ENCODE data around the gene ZNF770. TPM values are rescaled to one million over a fixed set of nuclear protein-coding genes. Genes with fewer than 3 reads are reported as not detected.

The ZNF770 gene
- total RNA-seq, 2 experiments from 2014 or later = 15.5 to 30.0 TPM

GRCh38 chr15:35005933-35006332 lies 17.8 kb upstream of the ZNF770 start:
- intact Hi-C loops (cut with micrococcal nuclease; ENCODE audit: unreplicated experiment) = no loop called here
- no peak overlapping the region for H3K27ac ChIP-seq (ENCODE audit: low read depth, low read length, poor library complexity, severe bottlenecking)
- no TSS peak for BruUV-seq (replicated peaks)

GRCh38 chr15:35003928-35004327 lies 15.8 kb upstream of the ZNF770 start:
- CTCF ChIA-PET (ENCODE audit: unreplicated experiment) = no interaction called here
- Histone ChIP-seq H3K79me2 (ENCODE audit: insufficient read depth, low read depth, low read length) (no peaks in the 10 kb centered on the region), H3K4me3 (ENCODE audit: low read depth, low read length, poor library complexity, severe bottlenecking) (no peak overlapping the region), H3K9me3 (ENCODE audit: low read length) (no peaks in the 10 kb centered on the region), H3K4me2 (ENCODE audit: low read length) (no peak overlapping the region), H3K9me2 (ENCODE audit: insufficient read depth, low read length) (no peaks in the 10 kb centered on the region), H3K36me3 (ENCODE audit: insufficient read depth, low read length) (no peaks in the 10 kb centered on the region), H3K27ac (ENCODE audit: low read depth, low read length, poor library complexity, severe bottlenecking) (no peak overlapping the region), H2AFZ (ENCODE audit: low read length) (no peak overlapping the region), H3K4me1 (ENCODE audit: insufficient read depth, low read length, poor library complexity, severe bottlenecking) (no peaks in the 10 kb centered on the region), H4K20me1 (ENCODE audit: insufficient read depth, low read length) (no peaks in the 10 kb centered on the region)
- no peak for DNase-seq (ENCODE audit: low spot score)
- intact Hi-C loops (cut with micrococcal nuclease; ENCODE audit: unreplicated experiment) = no loop called here
- no peak for TF ChIP-seq EZH2phosphoT487 (IDR thresholded peaks at IDR 0.05; ENCODE audit: borderline replicate concordance, low read depth, low read length)
- TF ChIP-seq CTCF (conservative IDR thresholded peaks at IDR 0.05; ENCODE audit: low read length) = no peak
- POLR2A ChIA-PET = no interaction called here
- no TSS peak for BruUV-seq (replicated peaks)

More at GRCh38 chr15:35005933-35006332, 17.8 kb upstream of the ZNF770 start:
- Histone ChIP-seq H4K20me1 (ENCODE audit: insufficient read depth, low read length) (no peaks in the 10 kb centered on the region), H2AFZ (ENCODE audit: low read length) (no peak overlapping the region), H3K4me2 (ENCODE audit: low read length) (no peak overlapping the region), H3K4me3 (ENCODE audit: low read depth, low read length, poor library complexity, severe bottlenecking) (no peak overlapping the region), H3K9me2 (ENCODE audit: insufficient read depth, low read length) (no peaks in the 10 kb centered on the region), H3K36me3 (ENCODE audit: insufficient read depth, low read length) (no peaks in the 10 kb centered on the region), H3K4me1 (ENCODE audit: insufficient read depth, low read length, poor library complexity, severe bottlenecking) (no peaks in the 10 kb centered on the region), H3K9me3 (ENCODE audit: low read length) (no peaks in the 10 kb centered on the region), H3K79me2 (ENCODE audit: insufficient read depth, low read depth, low read length) (no peaks in the 10 kb centered on the region)
- DNase-seq (ENCODE audit: low spot score) = no peak
- no peak for TF ChIP-seq EZH2phosphoT487 (IDR thresholded peaks at IDR 0.05; ENCODE audit: borderline replicate concordance, low read depth, low read length)
- no peak for TF ChIP-seq CTCF (conservative IDR thresholded peaks at IDR 0.05; ENCODE audit: low read length)
- ChIA-PET POLR2A (interaction anchor here (0.8 kb wide), 1 partner anchor 23 kb away, joined by 4 read pairs; no protein-coding TSS in a partner anchor), CTCF (ENCODE audit: unreplicated experiment) (no interaction called here)

GRCh38 chr15:35000511-35000910 lies 12.4 kb upstream of the ZNF770 start:
- H3K9me2 ChIP-seq (ENCODE audit: insufficient read depth, low read length) = no peaks in the 10 kb centered on the region
- ChIA-PET POLR2A (interaction anchor here (0.6 to 1.2 kb wide), 3 partner anchors 9 to 76 kb away, joined by 3 read pairs; no protein-coding TSS in a partner anchor), CTCF (ENCODE audit: unreplicated experiment) (no interaction called here)
- BruUV-seq (replicated peaks) = no TSS peak
- no peaks in the 10 kb centered on the region for H3K79me2 ChIP-seq (ENCODE audit: insufficient read depth, low read depth, low read length)
- H3K4me3 ChIP-seq (ENCODE audit: low read depth, low read length, poor library complexity, severe bottlenecking) = no peak overlapping the region
- no peak overlapping the region for H3K4me2 ChIP-seq (ENCODE audit: low read length)
- no peak for TF ChIP-seq CTCF (conservative IDR thresholded peaks at IDR 0.05; ENCODE audit: low read length)
- no peak for TF ChIP-seq EZH2phosphoT487 (IDR thresholded peaks at IDR 0.05; ENCODE audit: borderline replicate concordance, low read depth, low read length)
- no peak overlapping the region for H2AFZ ChIP-seq (ENCODE audit: low read length)
- DNase-seq (ENCODE audit: low spot score) = no peak
- no peaks in the 10 kb centered on the region for H3K9me3 ChIP-seq (ENCODE audit: low read length)
- no peak overlapping the region for H3K27ac ChIP-seq (ENCODE audit: low read depth, low read length, poor library complexity, severe bottlenecking)
- H4K20me1 ChIP-seq (ENCODE audit: insufficient read depth, low read length) = no peaks in the 10 kb centered on the region
- no peaks in the 10 kb centered on the region for H3K4me1 ChIP-seq (ENCODE audit: insufficient read depth, low read length, poor library complexity, severe bottlenecking)
- intact Hi-C loops (cut with micrococcal nuclease; ENCODE audit: unreplicated experiment) = no loop called here
- H3K36me3 ChIP-seq (ENCODE audit: insufficient read depth, low read length) = no peaks in the 10 kb centered on the region

Data from OCI-LY7 (cell line).